Panc1 (cell line): ENCODE measurements around the gene RAD50.

ENCODE experiments used
- POLR2AphosphoS5 ChIP-seq: IDR thresholded peaks from 2 replicates; pipeline ENCODE4 v1.6.1; 2012; ENCODE audit warnings: mild to moderate bottlenecking, low read depth, low read length, moderate library complexity
- SIN3A ChIP-seq: IDR thresholded peaks from 2 replicates; pipeline ENCODE4 v1.6.1; 2012; ENCODE audit warnings: low read depth, mild to moderate bottlenecking, low read length, moderate library complexity, borderline replicate concordance; ENCODE audit not compliant: insufficient read depth
- TCF7L2 ChIP-seq: IDR thresholded peaks from 2 replicates; pipeline ENCODE4 v1.6.1; 2011; ENCODE audit warnings: mild to moderate bottlenecking, low read depth, low read length, inconsistent platforms
- TF ChIP-seq, protein P1 (sequence below): fragments of 450-650 bp; IDR thresholded peaks from 2 replicates; pipeline ENCODE4 v1.5.1; 2017; ENCODE audit warnings: mild to moderate bottlenecking

DNA sequence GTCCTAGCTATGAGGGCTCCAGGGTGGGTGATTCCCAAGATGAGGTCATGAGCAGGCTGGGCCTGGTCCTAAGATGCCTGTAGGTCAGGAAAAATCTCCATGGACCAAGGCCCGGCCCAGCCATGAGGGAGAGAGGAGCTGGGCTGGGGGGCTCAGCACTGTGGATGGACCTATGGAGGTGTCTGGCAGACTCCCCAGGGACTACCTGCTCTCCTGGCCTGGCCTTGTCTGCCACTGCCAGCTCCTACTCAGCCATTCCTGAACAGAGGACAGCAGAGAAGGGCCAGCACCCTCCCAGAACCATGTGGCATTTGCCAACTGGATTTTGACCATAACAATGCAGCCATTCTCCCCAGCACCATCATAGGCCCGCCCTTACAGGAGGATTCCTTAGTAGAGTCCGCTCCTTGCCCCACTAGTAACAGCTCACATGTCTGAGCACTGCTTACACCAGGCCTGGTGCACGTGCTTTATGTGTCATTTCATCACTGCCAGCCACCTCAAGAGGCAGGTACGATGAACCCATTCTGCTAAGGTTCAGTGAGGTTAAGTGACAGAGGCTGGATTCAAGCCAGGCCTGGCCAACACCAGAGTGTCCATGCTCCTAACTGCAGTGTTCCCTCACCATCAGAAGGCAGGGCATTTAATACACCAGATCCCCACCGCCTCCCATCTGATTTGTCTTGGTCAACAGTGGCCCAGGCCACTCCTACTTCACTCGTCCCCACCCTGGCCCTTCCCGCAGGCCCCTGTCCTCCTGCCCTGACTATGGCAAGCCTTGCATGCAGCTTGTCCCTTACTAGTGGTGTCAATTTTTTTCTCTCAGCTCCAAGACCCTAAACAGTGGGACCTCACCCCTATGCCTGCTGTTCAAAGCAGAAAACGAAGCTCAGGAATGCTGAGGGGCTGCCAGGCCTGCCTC lies 101.9 kb downstream of the RAD50 start:
- TF ChIP-seq, protein P1, sequence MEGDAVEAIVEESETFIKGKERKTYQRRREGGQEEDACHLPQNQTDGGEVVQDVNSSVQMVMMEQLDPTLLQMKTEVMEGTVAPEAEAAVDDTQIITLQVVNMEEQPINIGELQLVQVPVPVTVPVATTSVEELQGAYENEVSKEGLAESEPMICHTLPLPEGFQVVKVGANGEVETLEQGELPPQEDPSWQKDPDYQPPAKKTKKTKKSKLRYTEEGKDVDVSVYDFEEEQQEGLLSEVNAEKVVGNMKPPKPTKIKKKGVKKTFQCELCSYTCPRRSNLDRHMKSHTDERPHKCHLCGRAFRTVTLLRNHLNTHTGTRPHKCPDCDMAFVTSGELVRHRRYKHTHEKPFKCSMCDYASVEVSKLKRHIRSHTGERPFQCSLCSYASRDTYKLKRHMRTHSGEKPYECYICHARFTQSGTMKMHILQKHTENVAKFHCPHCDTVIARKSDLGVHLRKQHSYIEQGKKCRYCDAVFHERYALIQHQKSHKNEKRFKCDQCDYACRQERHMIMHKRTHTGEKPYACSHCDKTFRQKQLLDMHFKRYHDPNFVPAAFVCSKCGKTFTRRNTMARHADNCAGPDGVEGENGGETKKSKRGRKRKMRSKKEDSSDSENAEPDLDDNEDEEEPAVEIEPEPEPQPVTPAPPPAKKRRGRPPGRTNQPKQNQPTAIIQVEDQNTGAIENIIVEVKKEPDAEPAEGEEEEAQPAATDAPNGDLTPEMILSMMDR = no peak
- TF ChIP-seq POLR2AphosphoS5 (no peak), TCF7L2 (no peak), SIN3A (no peak)
